Upper lobe of left lung (tissue), 6 donors: Measurements from ENCODE around the gene STYK1. TPM values are rescaled to one million over a fixed set of nuclear protein-coding genes. Genes with fewer than 3 reads are reported as not detected.

ENCODE experiments used
- ATAC-seq, 2 donors: fragments of 200-7000 bp; cut with Tn5 transposase; one replicate each; pipeline ENCODE4 v1.9.1; 2022; ENCODE audit warnings: mild to moderate bottlenecking in 2 of 2, moderate library complexity in 2 of 2; ENCODE audit not compliant: low FRiP score in 2 of 2
- DNase-seq, 2 donors: peaks; one replicate each; pipeline ENCODE4 v3.0.0-alpha.2; 2019 to 2020
- H3K27ac ChIP-seq, 4 donors: fragments of 200-600 bp; sonication (generic); one replicate each; pipeline ENCODE4 v1.5.1; 2016 to 2019
- H3K27me3 ChIP-seq, 4 donors: fragments of 200-600 bp; sonication (generic); one replicate each; pipeline ENCODE4 v1.5.1; 2017 to 2019
- H3K36me3 ChIP-seq, 4 donors: fragments of 200-600 bp; sonication (generic); one replicate each; pipeline ENCODE4 v1.5.1; 2016 to 2019
- H3K4me1 ChIP-seq, 4 donors: fragments of 200-600 bp; sonication (generic); one replicate each; pipeline ENCODE4 v1.5.1; 2018 to 2019
- H3K4me3 ChIP-seq, 4 donors: fragments of 200-600 bp; sonication (generic); one replicate each; pipeline ENCODE4 v1.5.1; 2017 to 2019; ENCODE audit warnings: mild to moderate bottlenecking in 2 of 4, moderate library complexity in 1 of 4
- H3K9me3 ChIP-seq, 4 donors: fragments of 200-600 bp; sonication (generic); one replicate each; pipeline ENCODE4 v1.5.1; 2018 to 2019
- EP300 ChIP-seq, 4 donors: sonication (generic); formaldehyde crosslinking; IDR thresholded peaks; one replicate each; pipeline ENCODE4 v1.5.1; 2017; ENCODE audit warnings: antibody characterized with exemption in 4 of 4, control low read depth in 2 of 4
- POLR2A ChIP-seq, 4 donors: fragments of 450-650 bp; IDR thresholded peaks; one replicate each; pipeline ENCODE4 v1.5.1; 2016 to 2017; ENCODE audit warnings: antibody characterized with exemption in 4 of 4, mild to moderate bottlenecking in 2 of 4
- POLR2AphosphoS5 ChIP-seq, 2 donors: sonication (generic); formaldehyde crosslinking; IDR thresholded peaks; one replicate each; pipeline ENCODE4 v1.5.1; 2017; ENCODE audit warnings: antibody characterized with exemption in 2 of 2
- WGBS, 2 donors: methylation state at CpG; one replicate each; pipeline ENCODE4 v1.1.5; 2017 to 2018; 5-methylcytosine and 5-hydroxymethylcytosine counted together
- total RNA-seq, 6 donors: library from RNA; depleted of rRNA in 4 of 6; stranded (reverse); fragments of >200 nt in 4 of 6; gene quantifications; one replicate each; pipeline versions ENCODE4 v1.1.0 to v1.2.1, GENCODE V29; 2016 to 2021
- TF ChIP-seq, protein P1 (sequence below), 6 experiments: fragments of 450-650 bp in 4 of 6; fragments of 200-600 bp in 2 of 6; sonication (generic) in 2 of 6; IDR thresholded peaks; one replicate each; pipeline ENCODE4 v1.5.1; 2016 to 2019; ENCODE audit warnings: antibody characterized with exemption in 6 of 6
- donor health status: DM: no; HTN: no; CAD: no; lungs with moderate emphysema.
- donor health status: DM: no; HTN: yes; CAD: no; lungs with severe emphysema.

Gene STYK1
- total RNA-seq, 6 donors from 2014 or later: 0.30 to 21.9 (median 1.1) TPM

DNA sequence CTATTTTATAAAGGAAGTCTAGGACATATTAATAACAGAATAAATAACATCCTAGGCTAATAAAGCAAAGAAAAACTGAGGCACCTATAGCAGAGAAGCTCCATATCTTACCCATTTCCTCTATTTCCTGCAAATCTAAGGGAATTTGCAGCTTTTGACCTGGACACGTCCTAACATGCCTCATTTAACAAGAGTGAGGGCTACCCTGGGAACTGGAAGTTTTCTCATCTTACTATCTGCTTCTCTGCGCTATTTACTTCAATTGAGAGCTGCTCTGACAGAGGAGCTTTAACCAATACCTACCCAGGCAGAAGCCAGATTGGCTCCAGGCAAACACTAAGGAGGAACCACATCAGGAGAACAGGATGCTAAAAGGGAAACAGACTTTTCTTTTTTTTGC is 43.6 kb upstream of the STYK1 start:
- Histone ChIP-seq H3K4me1 (peaks cover 46 to 53% (median 51%) of the 10 kb centered on the region in 4 donors), H3K36me3 (peaks cover 16 to 60% (median 22%) of the 10 kb centered on the region in 4 donors), H3K4me3 (no peak overlapping the region), H3K27me3 (no peaks in the 10 kb centered on the region), H3K27ac (peak overlapping the region; percentile 20 to 68 (median 34)), H3K9me3 (no peaks in the 10 kb centered on the region)
- no peak for DNase-seq
- no peak for ATAC-seq
- TF ChIP-seq EP300 (IDR thresholded peaks at IDR 0.05) (no peak), POLR2A (IDR thresholded peaks at IDR 0.05) (no peak), POLR2AphosphoS5 (IDR thresholded peaks at IDR 0.05) (no peak)
- TF ChIP-seq, protein P1, sequence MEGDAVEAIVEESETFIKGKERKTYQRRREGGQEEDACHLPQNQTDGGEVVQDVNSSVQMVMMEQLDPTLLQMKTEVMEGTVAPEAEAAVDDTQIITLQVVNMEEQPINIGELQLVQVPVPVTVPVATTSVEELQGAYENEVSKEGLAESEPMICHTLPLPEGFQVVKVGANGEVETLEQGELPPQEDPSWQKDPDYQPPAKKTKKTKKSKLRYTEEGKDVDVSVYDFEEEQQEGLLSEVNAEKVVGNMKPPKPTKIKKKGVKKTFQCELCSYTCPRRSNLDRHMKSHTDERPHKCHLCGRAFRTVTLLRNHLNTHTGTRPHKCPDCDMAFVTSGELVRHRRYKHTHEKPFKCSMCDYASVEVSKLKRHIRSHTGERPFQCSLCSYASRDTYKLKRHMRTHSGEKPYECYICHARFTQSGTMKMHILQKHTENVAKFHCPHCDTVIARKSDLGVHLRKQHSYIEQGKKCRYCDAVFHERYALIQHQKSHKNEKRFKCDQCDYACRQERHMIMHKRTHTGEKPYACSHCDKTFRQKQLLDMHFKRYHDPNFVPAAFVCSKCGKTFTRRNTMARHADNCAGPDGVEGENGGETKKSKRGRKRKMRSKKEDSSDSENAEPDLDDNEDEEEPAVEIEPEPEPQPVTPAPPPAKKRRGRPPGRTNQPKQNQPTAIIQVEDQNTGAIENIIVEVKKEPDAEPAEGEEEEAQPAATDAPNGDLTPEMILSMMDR (IDR thresholded peaks at IDR 0.05): no peak
- WGBS, 2 donors: 53 to 70% methylated on average over 2 of the region's 2 CpGs

GRCh38 chr12:10716704-10717315 is 43.0 kb upstream of the STYK1 start:
- no peak overlapping the region for H3K4me3 ChIP-seq
- WGBS, 2 donors: 44 to 50% methylated on average over 5 to 6 of the region's 6 CpGs
- peaks cover 20 to 66% (median 26%) of the 10 kb centered on the region in 4 donors for H3K36me3 ChIP-seq
- no peaks in the 10 kb centered on the region for H3K9me3 ChIP-seq
- peaks cover 46 to 53% (median 51%) of the 10 kb centered on the region in 4 donors for H3K4me1 ChIP-seq
- H3K27me3 ChIP-seq: no peaks in the 10 kb centered on the region
- ATAC-seq: peak; percentile 70 to 92
- peak in 1 of 2 donors; percentile 77 for DNase-seq
- H3K27ac ChIP-seq: peak overlapping the region in 3 of 4 donors; percentile 23 to 68 (median 46)
- no peak for TF ChIP-seq POLR2A (IDR thresholded peaks at IDR 0.05)
- TF ChIP-seq POLR2AphosphoS5 (IDR thresholded peaks at IDR 0.05): peak; percentile 35 to 75
- no peak for TF ChIP-seq EP300 (IDR thresholded peaks at IDR 0.05)
- TF ChIP-seq, protein P1 (IDR thresholded peaks at IDR 0.05): no peak

DNA sequence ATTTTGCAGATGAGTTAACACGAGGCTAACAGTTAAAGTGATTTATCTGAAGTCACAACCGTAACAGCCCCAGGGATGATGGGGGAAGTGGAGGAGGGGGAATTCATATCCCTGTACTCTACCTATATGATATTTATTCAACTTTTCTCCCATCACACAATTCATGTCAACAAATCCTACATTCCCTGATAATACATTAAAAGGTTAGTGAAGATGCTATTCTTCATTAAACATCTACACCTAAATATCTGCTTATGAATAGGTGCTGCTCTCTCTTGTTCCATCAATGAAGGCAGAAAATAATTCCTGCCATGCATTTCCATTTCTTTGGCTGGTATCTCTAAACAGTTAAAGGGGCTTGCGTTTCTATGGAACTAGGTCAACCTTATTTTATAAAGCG is 42.4 kb upstream of the STYK1 start:
- Histone ChIP-seq H3K27me3 (no peaks in the 10 kb centered on the region), H3K36me3 (peaks cover 20 to 71% (median 29%) of the 10 kb centered on the region in 4 donors), H3K27ac (peak overlapping the region in 3 of 4 donors; percentile 23 to 68 (median 46)), H3K9me3 (no peaks in the 10 kb centered on the region), H3K4me1 (peaks cover 45 to 53% (median 51%) of the 10 kb centered on the region in 4 donors), H3K4me3 (no peak overlapping the region)
- TF ChIP-seq EP300 (IDR thresholded peaks at IDR 0.05) (no peak), POLR2A (IDR thresholded peaks at IDR 0.05) (no peak), POLR2AphosphoS5 (IDR thresholded peaks at IDR 0.05) (no peak)
- TF ChIP-seq, protein P1 (IDR thresholded peaks at IDR 0.05): no peak
- WGBS, 2 donors: 58 to 67% methylated on average over 4 of the region's 4 CpGs
- DNase-seq (no peak), ATAC-seq (no peak)

DNA sequence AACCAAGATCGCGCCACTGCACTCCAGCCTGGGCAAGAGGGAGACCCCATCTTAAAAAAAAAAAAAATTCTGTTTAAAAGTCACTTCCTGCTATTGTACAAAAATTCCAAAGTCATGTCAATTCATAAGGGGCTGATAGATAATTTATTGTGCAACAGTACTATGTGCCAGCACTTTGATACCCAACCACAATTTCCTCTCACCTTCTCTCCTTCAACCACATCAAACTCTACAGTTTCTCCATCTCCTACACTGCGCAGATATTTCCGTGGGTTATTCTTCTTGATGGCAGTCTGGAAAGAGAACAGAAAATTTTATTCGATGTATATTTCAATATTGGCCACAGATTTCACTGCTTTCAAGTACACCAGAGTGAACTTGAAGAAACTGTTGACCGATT is 41.6 kb upstream of the STYK1 start:
- no peaks in the 10 kb centered on the region for H3K27me3 ChIP-seq
- H3K36me3 ChIP-seq: peaks cover 20 to 79% (median 30%) of the 10 kb centered on the region in 4 donors
- H3K4me1 ChIP-seq: peaks cover 37 to 45% (median 44%) of the 10 kb centered on the region in 4 donors
- DNase-seq (no peak), ATAC-seq (no peak)
- no peak overlapping the region for H3K27ac ChIP-seq
- 82 to 87% methylated on average over 6 of the region's 6 CpGs for WGBS, 2 donors
- H3K9me3 ChIP-seq: no peaks in the 10 kb centered on the region
- no peak overlapping the region for H3K4me3 ChIP-seq
- TF ChIP-seq, protein P1 (IDR thresholded peaks at IDR 0.05): no peak
- TF ChIP-seq POLR2AphosphoS5 (IDR thresholded peaks at IDR 0.05) (no peak), EP300 (IDR thresholded peaks at IDR 0.05) (no peak), POLR2A (IDR thresholded peaks at IDR 0.05) (no peak)

DNA sequence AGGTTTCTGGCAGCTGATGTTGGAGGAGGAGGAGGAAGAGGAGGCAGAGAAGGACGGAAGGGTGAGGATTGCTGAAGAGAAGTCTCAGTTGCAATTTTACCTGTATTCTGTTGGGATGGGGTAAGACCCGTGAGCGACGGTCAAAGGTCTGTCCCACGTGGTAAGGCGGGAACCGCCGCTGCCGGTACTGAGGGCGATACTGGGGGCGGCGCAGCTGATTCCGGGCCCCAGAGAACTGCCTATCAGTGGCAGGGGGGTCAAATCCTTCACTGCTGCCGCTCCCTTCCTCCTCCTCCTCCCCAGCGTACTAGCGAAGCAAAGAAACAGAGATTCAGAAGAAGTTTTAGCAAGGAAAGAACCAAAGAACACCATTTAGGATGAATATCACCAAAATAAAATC is 36.0 kb upstream of the STYK1 start:
- no peak overlapping the region for H3K27ac ChIP-seq
- TF ChIP-seq, protein P1 (IDR thresholded peaks at IDR 0.05): no peak
- no peak for TF ChIP-seq POLR2AphosphoS5 (IDR thresholded peaks at IDR 0.05)
- TF ChIP-seq EP300 (IDR thresholded peaks at IDR 0.05): no peak
- DNase-seq (peak in 1 of 2 donors; percentile 57), ATAC-seq (no peak)
- no peaks in the 10 kb centered on the region for H3K4me1 ChIP-seq
- 95 to 97% methylated on average over 16 of the region's 16 CpGs for WGBS, 2 donors
- no peak overlapping the region for H3K4me3 ChIP-seq
- H3K27me3 ChIP-seq: no peaks in the 10 kb centered on the region
- H3K9me3 ChIP-seq: no peaks in the 10 kb centered on the region
- peaks cover 18 to 98% (median 44%) of the 10 kb centered on the region in 4 donors for H3K36me3 ChIP-seq
